ENCODE measurements around the gene ARHGAP44. TPM values are rescaled to one million over a fixed set of nuclear protein-coding genes. Genes with fewer than 3 reads are reported as not detected.

The ARHGAP44 gene
- total and polyA plus RNA-seq, 4 donors: 0.14 to 1.3 (median 0.42) TPM

DNA sequence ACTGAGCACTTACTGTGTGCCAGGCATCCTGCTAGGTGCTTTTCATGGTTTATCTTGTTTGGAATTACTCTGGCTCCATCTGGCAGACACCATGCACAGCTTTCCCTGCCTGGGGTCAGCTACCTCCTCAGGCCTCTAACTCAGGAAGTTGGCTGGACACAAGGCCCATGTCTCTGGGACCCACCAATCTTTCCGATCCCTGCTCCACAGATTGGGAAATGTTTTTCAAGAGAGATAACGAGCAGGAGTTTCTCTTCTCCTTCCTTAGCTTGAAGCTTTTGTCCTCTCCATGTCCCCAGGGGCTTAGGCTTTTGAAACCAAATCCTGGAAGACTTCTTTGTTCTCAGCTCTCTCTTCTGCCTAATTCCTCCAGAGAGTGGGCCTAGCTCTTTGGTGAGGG lies 240.0 kb downstream of the ARHGAP44 start:
- DNase-seq (ENCODE audit: low spot score): no peak
- TF ChIP-seq ATF3 (IDR thresholded peaks at IDR 0.05): no peak
- TF ChIP-seq FOXA2 (IDR thresholded peaks at IDR 0.05): no peak
- no peak for TF ChIP-seq CTCF (IDR thresholded peaks at IDR 0.05; ENCODE audit: low read depth, low read length, missing input control)
- TF ChIP-seq HNF4A (conservative IDR thresholded peaks at IDR 0.05): no peak
- no peak for TF ChIP-seq EGR1 (IDR thresholded peaks at IDR 0.05; ENCODE audit: low read depth in 2 of 2)
- TF ChIP-seq, protein P1, sequence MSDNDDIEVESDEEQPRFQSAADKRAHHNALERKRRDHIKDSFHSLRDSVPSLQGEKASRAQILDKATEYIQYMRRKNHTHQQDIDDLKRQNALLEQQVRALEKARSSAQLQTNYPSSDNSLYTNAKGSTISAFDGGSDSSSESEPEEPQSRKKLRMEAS (IDR thresholded peaks at IDR 0.05): no peak
- TF ChIP-seq, protein P2, sequence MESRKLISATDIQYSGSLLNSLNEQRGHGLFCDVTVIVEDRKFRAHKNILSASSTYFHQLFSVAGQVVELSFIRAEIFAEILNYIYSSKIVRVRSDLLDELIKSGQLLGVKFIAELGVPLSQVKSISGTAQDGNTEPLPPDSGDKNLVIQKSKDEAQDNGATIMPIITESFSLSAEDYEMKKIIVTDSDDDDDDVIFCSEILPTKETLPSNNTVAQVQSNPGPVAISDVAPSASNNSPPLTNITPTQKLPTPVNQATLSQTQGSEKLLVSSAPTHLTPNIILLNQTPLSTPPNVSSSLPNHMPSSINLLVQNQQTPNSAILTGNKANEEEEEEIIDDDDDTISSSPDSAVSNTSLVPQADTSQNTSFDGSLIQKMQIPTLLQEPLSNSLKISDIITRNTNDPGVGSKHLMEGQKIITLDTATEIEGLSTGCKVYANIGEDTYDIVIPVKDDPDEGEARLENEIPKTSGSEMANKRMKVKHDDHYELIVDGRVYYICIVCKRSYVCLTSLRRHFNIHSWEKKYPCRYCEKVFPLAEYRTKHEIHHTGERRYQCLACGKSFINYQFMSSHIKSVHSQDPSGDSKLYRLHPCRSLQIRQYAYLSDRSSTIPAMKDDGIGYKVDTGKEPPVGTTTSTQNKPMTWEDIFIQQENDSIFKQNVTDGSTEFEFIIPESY (IDR thresholded peaks at IDR 0.05): no peak
- no peak for TF ChIP-seq SP1 (IDR thresholded peaks at IDR 0.05)
- TF ChIP-seq REST (IDR thresholded peaks at IDR 0.05): no peak
- TF ChIP-seq JUND (IDR thresholded peaks at IDR 0.05): no peak
- TF ChIP-seq NR2F2 (IDR thresholded peaks at IDR 0.05): no peak
- no peak for TF ChIP-seq HNF4G (IDR thresholded peaks at IDR 0.05)
- no peak for TF ChIP-seq FOXA1 (IDR thresholded peaks at IDR 0.05)
- TF ChIP-seq RXRA (IDR thresholded peaks at IDR 0.05): no peak
- 76% methylated on average over 2 of the region's 2 CpGs for WGBS
- Histone ChIP-seq H3K27me3 (ENCODE audit: control insufficient read depth in 4 of 4, insufficient read depth in 4 of 4, low read length in 3 of 4) (no peaks in the 10 kb centered on the region), H3K9ac (ENCODE audit: low read depth in 1 of 2, low read length in 2 of 2) (no peak overlapping the region), H3K36me3 (ENCODE audit: control insufficient read depth in 4 of 4, insufficient read depth in 3 of 4, low read depth in 1 of 4, low read length in 3 of 4) (no peaks in the 10 kb centered on the region), H3K4me3 (ENCODE audit: low read depth in 1 of 3, low read length in 3 of 3) (no peak overlapping the region), H3K27ac (ENCODE audit: low read depth in 1 of 2, low read length in 2 of 2) (no peak overlapping the region), H3K9me3 (ENCODE audit: control insufficient read depth in 4 of 4, low read length in 3 of 4) (no peaks in the 10 kb centered on the region), H3K4me1 (ENCODE audit: control insufficient read depth in 4 of 4, insufficient read depth in 4 of 4, low read length in 3 of 4) (peaks cover 0 to 6% (median 0%) of the 10 kb centered on the region in 4 donors)

DNA sequence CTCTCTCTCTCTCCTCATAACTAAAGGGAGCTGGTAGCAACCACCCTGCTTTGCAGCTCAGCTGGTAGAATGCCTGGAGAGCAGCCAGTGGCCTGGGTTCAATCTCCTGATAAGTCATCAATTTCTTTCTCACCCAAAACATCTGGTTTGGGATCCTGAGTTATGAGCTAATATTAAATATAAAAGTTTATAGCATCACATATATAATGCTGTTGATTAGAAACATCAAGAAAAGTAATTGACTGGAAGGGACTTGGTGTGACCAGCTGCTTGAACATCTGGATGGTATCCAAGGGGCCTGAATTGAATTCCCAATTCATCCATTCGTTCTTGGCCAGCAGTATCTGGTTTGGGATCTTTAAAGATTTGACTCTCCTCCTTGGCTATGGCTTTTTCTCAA lies 240.8 kb downstream of the ARHGAP44 start:
- H3K9me3 ChIP-seq (ENCODE audit: control insufficient read depth in 4 of 4, low read length in 3 of 4): no peaks in the 10 kb centered on the region
- H3K4me3 ChIP-seq (ENCODE audit: low read depth in 1 of 3, low read length in 3 of 3): no peak overlapping the region
- WGBS: 72% methylated on average over 1 of the region's 1 CpG
- DNase-seq (ENCODE audit: low spot score): no peak
- TF ChIP-seq GABPA (IDR thresholded peaks at IDR 0.05 in 1 of 2, conservative IDR thresholded peaks at IDR 0.05 in 1 of 2): no peak
- no peak for TF ChIP-seq NR2F2 (IDR thresholded peaks at IDR 0.05)
- no peak for TF ChIP-seq RXRA (IDR thresholded peaks at IDR 0.05)
- TF ChIP-seq JUND (IDR thresholded peaks at IDR 0.05): no peak
- H3K27me3 ChIP-seq (ENCODE audit: control insufficient read depth in 4 of 4, insufficient read depth in 4 of 4, low read length in 3 of 4): no peaks in the 10 kb centered on the region
- H3K4me1 ChIP-seq (ENCODE audit: control insufficient read depth in 4 of 4, insufficient read depth in 4 of 4, low read length in 3 of 4): no peaks in the 10 kb centered on the region
- no peak overlapping the region for H3K9ac ChIP-seq (ENCODE audit: low read depth in 1 of 2, low read length in 2 of 2)
- no peaks in the 10 kb centered on the region for H3K36me3 ChIP-seq (ENCODE audit: control insufficient read depth in 4 of 4, insufficient read depth in 3 of 4, low read depth in 1 of 4, low read length in 3 of 4)
- H3K27ac ChIP-seq (ENCODE audit: low read depth in 1 of 2, low read length in 2 of 2): no peak overlapping the region
